GM21529 (cell line): ENCODE results near the gene TRAPPC10.
A peak's percentile ranks its signal among the peaks of the same experiment; 100 is the strongest.

ENCODE experiments used
- ATAC-seq: cut with Tn5 transposase; IDR thresholded peaks from one replicate; pipeline ENCODE4 v1.9.1; 2021; ENCODE audit not compliant: unreplicated experiment

Gene TRAPPC10

DNA sequence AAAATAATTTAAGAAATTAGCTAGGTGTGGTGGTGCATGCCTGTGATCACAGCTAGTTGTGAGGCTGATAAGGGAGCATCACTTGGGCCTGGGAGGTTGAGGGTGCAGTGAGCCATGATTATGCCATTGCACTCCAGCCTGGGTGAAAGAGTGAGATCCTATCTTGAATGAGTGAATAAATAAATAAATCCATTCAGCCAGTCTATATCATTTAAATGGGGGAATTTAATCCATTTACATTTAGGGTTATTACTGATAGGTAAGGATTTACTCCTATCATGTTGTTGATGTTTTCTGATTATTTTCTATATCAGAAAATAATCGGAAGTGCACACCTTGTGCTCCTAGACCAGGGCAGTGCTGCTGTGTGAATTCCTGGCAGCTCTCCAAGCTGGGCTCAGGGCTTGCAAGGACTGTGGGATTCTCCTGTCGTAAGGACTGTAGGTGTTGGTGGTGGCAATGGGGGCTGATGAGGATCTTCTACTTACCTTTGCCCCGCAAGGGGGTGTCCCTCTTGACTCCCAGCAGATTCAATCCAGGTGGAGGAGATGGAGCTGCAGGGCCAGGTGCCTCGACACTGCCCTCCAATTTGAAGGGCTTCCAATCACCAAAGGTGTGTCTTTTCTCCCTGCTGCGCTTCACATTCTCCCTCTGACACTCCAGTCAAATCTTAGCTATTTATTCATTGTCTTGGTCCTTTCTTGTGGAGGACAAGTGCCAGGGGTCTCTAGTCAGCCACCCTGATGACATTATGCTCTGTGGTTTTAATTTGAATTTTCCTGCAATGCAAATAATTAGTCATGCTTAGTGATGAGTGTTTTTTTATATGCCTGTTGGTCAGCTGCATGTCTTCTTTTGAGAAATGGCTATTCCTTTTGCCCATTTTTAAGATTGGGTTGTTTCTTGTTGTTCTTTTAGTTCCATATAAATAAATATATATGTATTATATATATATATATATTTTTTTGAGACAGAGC is 14.1 kb upstream of the TRAPPC10 start:
- ATAC-seq = no peak

DNA sequence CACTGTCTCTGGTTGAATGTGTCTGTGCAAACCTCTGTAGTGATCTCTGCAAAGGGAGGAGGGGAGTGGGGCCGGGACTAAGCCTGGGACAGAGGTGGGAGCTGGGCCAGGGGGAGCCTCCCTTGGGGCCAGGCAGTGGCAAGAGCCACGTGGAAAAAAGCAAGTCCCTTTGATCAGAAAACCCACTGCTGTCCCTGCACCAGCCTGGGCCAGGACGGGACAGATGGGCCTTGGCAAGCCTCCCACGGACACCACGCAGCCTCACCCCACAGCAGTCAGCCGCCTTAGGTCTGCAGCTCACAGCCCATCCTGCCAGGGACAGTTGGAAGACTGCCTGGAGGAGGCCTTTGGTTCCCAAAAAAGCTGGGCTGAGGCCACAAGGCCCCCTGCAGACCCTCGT is 11.7 kb upstream of the TRAPPC10 start:
- no peak for ATAC-seq

DNA sequence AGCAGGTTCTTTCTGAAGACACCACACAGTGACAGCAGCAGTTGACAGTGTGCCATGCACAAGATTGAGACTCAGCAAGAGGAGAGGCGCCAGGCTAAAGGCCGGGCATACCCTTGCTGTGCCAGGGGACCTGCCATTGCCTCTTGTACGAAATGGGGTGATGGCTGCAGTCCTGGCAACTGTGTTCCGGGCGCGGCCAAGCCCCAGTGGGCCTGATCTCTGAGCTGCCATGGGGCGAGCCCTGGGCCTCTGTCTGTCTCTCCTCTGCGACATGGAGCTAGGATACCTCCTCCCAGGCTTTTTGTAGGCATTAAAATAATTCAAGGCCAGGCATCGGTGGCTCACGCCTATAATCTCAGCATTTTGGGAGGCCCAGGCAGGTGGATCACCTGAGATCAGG is 9.6 kb upstream of the TRAPPC10 start:
- ATAC-seq = no peak

DNA sequence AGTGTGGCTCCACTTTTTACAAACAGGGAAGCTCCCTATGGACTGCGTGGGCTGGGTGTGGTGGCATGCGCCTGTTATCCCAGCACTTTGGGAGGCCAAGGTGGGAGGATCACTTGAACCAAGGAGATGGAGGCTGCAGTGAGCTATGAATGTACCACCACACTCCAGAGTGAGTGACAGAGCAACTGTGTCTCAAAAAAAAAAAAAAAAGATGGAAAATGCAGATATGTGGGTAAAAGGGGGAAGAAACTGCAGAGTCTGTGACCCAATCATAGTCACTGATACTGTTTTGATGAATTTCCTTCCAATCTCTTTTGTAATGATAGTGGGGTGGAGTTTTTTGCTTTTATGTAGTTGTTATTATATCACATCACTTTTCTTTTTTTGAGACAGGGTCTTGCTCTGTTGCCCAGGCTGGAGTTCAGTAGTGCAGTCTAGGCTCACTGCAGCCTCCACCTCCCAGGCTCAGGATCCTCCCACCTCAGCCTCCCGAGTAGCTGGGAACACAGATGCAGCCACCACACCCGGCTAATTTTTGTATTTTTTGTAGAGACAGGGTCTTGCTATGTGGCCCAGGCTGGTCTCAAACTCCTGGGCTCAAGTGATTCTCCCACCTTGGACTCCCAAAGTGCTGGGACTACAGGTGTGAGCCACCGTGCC is 8.7 kb upstream of the TRAPPC10 start:
- no peak for ATAC-seq

DNA sequence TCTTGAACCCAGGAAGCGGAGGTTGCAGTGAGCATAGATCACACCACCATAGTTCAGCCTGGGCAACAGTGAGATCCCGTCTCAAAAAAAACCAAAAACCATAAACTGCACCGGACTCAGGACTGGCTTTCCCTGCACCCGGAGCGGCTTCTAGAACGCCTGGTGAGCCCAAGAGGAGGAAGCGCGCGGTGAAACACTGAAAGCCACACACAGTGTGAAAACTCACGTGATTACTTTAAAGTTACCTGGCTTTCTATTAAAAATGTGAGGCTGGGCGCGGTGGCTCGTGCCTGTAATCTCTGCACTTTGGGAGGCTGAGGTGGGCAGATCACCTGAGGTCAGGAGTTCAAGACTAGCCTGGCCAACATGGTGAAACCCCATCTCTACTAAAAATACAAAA is 7.0 kb upstream of the TRAPPC10 start:
- no peak for ATAC-seq

DNA sequence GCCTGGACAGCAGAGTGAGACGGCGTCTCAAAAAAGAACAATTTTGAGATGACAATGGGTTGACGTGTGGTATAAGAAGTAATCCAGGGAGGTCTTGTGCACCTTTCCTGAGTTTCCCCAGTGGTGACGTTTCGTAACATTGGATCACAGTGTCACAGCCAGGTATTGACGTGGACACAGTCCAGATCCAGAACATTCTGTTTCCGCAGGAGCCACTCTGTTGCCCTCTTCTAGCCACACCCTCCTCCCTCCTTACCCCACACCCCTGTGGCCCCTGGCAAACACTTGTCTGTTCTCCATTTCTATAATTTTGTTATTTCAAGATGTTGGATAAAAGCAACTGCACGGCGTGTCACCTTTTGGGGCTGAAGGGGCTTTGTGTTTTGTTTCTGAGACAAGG is 6.5 kb upstream of the TRAPPC10 start:
- no peak for ATAC-seq

DNA sequence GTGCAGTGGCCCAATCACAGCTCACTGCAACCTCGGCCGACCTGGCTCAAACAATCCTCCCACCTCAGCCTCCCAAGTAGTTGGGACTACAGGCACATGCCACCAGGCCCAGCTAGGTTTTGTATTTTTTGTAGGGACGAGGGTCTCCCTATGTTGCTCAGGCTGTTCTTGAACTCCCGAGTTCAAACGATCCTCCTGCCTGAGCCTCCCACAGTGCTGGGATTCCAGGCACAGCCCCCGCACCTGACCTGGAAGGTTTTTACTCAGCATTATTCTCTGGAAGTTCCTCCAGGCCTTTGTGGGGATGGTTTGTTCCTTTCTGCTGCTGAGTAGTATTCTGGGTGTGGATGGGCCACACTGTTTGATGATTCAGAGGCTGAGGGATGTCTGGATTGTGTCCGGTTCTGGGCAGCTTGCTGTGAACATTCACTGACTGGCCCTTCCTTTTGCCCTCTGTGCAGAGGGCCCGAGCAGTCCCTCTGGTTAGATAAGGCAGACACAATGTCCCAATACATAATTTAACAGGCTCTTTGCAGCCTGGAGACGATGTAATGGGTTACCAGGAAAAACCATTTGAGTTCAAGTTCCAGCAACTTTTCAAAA is 6.0 kb upstream of the TRAPPC10 start:
- no peak for ATAC-seq

DNA sequence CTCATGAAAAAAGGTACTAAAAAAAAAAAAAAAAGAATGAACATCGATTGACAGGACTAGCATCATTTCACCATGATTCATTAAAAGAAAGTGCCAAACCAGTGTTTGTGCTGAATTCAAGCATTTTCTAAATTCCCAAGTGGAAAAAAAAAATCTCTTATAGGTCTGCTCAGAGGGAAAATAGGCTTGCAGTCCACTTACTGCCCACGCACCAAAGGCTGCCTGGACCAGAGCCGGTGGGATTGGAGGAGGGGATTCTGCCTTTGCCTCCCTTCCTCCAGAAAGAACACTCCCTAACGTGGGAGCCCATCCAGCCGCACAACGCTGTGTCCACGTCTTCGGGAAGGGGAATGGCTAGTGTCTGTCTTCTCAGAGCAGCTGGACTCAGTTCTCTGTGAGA is 5.5 kb upstream of the TRAPPC10 start:
- ATAC-seq = no peak

DNA sequence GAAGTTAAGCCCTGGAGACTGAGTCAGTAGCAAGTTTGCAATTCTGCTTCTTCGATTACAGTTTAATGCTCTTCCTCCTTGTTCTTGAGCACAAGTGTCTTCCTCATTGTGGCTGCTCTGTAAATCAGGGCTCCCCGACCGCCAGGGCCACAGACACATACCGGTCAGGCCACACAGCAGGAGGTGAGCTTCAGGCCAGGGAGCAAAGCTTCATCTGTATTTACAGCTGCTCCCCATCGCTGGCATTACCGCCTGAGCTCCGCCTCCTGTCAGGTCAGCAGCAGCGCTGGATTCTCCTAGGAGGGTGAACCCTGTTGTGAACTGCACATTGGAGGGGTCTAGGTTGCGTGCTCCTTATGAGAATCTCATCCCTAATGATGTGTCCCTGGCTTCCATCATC is 1.7 kb upstream of the TRAPPC10 start:
- no peak for ATAC-seq

DNA sequence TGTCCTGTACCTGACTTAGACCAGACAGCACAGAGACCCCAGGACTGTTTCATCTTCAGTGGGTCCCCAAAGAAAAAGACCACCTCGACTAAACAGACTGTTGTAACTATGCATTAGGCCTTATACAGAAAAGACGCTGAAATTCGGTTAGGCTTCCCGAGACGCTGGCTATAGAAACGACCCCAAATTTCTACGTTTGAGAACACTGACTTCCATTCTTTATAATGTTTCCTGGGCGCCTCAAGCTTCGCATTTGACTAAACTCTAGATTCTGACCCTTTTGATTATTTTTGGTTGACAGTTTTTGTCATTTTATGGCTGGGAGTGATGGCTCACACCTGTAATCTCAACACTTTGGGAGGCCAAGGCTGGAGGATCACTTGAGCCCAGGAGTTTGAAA is 986 bp upstream of the TRAPPC10 start:
- no peak for ATAC-seq

DNA sequence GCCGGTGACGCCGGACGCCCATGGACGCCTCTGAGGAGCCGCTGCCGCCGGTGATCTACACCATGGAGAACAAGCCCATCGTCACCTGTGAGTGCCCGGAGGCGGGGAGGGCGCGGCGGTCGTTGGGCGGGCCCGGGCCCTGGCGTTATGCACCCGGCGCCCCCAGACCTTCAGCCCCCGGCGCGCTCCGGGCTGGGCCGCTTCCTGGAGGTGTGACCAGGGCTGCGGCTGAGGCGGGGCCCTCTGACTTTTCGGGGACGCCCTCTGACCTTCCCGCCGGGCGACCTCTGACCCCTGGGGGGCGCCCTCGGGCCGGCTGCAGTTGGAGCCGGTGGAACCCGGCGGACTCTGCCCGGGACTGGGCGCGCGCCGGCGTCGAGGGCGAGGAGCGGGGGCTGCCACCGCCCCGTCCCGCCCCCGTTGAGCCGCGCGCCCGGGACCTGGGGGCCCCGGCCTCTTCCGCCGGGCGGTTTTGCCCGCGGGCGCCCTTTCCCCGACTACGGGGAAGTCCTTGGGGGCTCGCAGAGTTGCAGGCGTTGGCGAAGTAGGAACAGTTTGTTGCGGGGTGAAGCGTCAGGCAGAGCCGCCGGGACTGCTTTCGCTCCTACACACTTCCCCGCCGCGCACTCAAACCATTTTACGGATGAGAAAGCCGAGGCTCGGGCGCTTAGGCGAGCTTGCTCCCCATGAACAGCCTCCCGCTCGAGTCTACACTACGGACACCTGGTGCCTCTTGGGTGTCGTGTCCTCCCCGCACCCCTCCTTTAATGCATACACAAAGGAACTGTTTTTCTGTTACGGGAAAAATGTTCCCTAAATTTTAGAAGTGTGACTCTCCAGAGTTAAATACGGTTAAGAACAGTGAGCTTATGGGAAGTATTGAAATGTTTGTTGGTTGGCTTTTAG is 618 bp downstream of the TRAPPC10 start:
- ATAC-seq = peak; percentile 67

DNA sequence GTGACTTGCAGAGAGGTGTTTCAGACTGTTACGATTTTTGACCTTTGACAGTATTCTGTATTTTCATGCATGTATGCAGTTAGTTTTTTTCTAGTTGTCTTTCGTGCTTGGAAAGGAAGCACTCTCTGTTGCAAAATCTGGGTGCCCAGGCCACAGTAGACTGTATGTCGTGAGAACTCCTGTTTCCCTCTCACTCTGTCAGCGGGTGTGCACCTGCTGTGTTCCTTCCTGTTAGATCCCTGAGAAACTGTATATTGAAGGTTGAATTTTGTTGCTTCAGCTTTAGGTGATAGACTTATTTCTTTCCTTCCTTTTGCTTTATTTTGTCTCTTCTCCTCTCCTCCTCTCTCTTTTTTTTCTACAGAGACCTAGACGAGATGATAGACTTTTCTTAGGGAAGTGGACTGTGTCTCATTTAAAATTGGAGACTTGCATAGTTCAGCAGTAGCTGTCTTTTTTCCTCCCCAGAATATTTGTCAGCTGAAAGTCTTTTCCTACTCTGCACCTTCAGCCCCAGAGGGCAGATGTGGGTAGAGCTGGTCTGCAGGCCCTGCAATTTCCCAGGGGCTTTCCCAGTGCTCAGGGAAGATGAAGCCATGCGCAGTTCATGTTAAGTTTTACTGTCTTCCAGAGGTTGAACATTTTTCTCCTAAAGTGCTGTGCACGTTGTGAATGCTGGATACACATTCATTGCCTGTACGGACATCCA is 1.4 kb downstream of the TRAPPC10 start:
- ATAC-seq = no peak

DNA sequence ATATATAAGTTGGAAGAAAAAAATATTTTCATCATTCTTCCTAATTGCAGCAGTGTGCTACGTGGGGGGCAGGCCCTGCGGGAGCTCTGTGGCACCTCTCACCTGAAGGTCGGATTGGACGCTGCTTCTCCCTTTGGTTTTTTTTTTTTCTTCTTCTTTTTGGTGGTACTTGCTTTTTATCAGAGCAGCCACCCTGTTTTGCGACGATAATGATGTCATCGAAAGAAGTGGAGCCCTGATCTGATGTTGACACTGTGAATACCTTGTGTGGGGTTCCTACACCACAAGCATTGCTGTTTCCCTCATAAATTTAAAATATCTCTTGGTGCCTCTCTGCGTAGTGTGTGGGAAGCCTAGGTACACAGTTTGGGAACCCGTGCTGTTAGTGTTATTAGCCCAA is 5.5 kb downstream of the TRAPPC10 start:
- no peak for ATAC-seq

DNA sequence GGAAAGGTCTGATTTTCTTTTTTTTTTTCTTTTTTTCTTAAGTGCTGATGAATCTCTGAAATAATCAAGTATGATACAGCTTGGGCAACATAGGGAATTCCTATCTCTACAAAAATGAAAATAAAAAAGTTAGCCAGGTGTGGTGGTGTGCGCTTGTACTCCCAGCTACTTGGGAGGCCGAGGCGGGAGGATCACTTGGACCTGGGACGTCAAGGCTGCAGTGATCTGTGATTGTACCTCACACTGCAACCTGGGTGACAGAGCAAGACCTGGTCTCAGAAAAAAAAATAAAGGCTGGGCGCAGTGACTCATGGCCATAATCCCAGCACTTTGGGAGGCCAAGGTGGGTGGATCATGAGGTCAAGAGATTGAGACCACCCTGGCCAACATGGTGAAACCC is 6.0 kb downstream of the TRAPPC10 start:
- no peak for ATAC-seq

DNA sequence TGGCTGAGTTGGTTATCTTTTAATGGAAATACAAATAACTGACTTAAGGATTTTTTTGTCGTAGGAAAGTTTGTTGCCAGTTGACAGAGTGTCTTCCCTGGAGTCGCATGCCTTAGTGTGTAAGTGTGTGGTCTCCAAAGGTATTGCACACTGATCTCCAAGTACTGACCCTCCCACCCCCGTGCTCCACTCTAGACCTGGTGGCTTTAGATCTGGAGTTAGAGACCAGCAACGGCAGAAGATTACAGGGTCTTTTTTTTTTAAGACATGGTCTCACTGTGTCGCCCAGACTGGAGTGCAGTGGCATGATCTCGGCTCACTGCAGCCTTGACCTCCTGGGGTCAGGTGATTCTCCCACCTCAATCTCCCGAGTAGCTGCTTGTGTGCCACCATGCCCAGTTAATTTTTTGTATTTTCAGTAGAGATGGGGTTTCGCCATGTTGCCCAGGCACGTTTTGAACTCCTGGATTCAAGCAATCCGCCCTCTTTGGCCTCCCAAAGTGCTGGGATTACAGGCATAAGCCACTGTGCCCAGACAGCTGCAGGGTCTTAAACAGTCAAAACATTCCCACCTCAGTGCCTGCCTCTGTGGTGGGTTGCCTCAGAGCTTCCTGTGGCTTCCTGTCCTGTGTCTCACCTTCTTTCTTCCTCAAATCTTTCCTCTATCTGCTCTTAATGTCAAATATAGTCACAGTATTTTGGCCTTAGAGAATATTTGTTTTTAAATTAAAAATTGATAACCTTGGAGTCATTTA is 6.9 kb downstream of the TRAPPC10 start:
- ATAC-seq = no peak

DNA sequence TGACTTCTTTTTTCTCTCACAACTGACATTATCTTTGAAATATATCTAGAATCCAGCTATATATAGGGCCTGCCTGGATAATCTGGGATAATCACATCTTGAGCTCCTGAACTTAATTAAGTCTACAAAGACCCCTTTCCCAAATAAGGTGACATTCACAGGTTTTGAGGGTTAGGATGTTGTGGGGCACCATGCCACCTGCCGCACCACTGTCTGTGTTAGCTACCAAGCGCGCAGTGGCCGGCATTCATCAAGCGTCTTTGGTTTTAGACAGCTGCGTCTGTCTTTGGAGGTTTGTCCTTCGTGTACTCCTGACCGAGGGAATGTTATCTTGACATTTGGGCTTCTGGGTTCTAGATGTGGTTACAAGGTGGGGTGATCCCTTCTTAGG is 7.5 kb downstream of the TRAPPC10 start:
- ATAC-seq = no peak

DNA sequence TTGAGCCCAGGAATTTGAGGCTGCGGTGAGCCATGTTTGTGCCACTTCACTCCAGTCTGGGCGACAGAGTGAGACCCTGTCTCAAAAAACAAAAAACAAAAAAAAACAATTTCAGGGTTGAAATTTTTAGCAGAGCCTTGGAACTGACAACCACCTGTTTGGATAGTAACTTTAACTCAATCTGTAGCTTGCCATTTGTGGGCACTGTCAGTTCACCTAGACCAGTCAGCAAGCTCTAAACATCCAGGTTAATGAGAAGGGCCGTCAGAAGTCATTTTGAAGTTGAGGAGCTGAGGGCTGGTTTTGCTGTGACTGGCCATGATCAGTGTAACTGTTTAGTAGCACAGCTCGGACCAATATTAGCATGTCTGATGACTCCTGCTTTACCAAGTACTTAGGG is 8.4 kb downstream of the TRAPPC10 start:
- no peak for ATAC-seq

DNA sequence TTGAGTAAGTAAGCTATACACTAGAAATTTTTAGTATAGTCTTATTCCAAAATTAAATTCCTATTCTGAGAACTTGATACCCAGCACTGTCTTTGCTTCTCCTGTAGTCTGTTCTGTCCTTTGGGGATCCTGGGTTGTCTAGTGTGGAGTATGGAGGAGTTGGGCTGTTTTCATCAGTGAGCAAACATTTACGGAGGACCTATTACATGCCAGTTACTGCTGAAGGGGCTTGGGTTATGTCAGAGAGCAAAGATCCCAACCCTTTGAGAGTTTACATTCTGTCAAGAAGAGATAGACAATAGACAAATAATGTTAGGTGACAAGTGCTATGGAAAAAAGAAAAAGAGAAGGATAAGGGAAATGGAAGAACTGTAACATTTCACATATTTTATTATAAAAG is 9.0 kb downstream of the TRAPPC10 start:
- ATAC-seq = no peak

DNA sequence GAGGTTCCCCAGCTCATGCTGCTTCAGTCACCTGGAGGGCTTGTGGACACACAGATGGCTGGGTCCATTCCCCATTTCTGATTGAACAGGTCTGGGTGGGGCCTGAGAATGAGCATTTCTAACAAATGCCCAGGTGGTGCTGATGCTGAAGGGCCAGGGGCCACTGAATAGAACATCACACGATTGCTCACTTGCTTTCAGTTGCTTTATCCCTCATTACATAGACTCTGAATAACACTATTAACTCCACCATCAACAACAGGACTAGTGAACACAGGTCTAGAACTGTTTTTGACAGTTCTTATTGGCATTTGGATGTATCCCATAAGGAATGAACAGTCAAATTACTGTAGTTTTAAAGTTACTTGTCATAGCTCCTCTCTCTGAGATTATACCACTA is 12.1 kb downstream of the TRAPPC10 start:
- no peak for ATAC-seq

DNA sequence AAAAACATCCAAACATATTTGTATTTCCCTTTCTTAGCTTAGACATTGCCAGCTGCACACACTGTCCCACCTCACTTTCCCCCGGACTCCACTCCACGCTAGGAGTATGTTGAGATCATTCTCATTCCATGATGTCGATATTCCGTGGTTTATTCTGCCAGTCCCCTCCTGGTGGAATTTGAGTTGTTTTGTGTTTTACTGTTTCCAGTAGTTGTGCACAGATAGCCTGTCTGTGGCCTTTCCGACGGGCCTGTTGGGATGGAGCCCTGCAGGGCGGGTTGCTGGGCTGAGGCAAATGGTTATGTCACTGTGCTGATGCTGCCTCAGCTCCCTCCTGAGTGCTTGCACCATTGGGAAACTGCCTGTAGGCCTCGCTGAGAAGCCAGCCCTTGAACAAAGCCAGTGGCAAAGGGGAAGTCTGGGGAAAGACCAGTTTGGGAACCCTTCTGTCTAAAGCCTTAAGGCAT is 12.8 kb downstream of the TRAPPC10 start:
- no peak for ATAC-seq
